Body of pancreas (tissue), 4 donors: ENCODE measurements around the gene CYP19A1. TPM values are rescaled to one million over a fixed set of nuclear protein-coding genes. Genes with fewer than 3 reads are reported as not detected.

ENCODE experiments used
- ATAC-seq: fragments of 150-250 bp; one replicate; pipeline ENCODE4 v1.9.1; 2016
- DNase-seq, 4 donors: peaks; one replicate each; pipeline ENCODE4 v3.0.0-alpha.2; 2019
- H3K27ac ChIP-seq, 4 donors: fragments of 200-600 bp; sonication (generic); 1 replicate in 3 of 4; 2 replicates in 1 of 4; pipeline versions ENCODE4 v1.5.1 to v1.6.1; 2016 to 2019; ENCODE audit warnings: mild to moderate bottlenecking in 1 of 4, mixed read lengths in 1 of 4, moderate library complexity in 1 of 4
- H3K27me3 ChIP-seq, 2 donors: fragments of 200-600 bp; sonication (generic); one replicate each; pipeline ENCODE4 v1.6.0; 2016; ENCODE audit warnings: mild to moderate bottlenecking in 1 of 2
- H3K36me3 ChIP-seq, 2 donors: fragments of 200-600 bp; sonication (generic); replicated peaks in 1 of 2; 2 replicates each; pipeline ENCODE4 v1.5.1; 2016; ENCODE audit warnings: low read depth in 2 of 2; ENCODE audit not compliant: insufficient read depth in 1 of 2
- H3K4me1 ChIP-seq: fragments of 200-600 bp; sonication (generic); one replicate; pipeline ENCODE4 v1.6.0; 2016
- H3K4me3 ChIP-seq, 2 donors: fragments of 200-600 bp; sonication (generic); 1 replicate in 1 of 2; 2 replicates in 1 of 2; pipeline ENCODE4 v1.5.1; 2016 to 2019
- H3K9me3 ChIP-seq, 3 donors: fragments of 200-600 bp; sonication (generic); 1 replicate in 2 of 3; 2 replicates in 1 of 3; pipeline ENCODE4 v1.5.1; 2016
- CTCF ChIP-seq, 7 experiments: fragments of 450-650 bp in 4 of 7; fragments of 200-600 bp in 3 of 7; sonication (generic) in 3 of 7; IDR thresholded peaks; one replicate each; pipeline ENCODE4 v1.5.1; 2016 to 2019; ENCODE audit warnings: antibody characterized with exemption in 7 of 7
- POLR2A ChIP-seq, 3 donors: fragments of 450-650 bp; IDR thresholded peaks; one replicate each; pipeline ENCODE4 v1.6.1; 2016; ENCODE audit warnings: antibody characterized with exemption in 3 of 3, mild to moderate bottlenecking in 2 of 3
- WGBS, 2 donors: methylation state at CpG; one replicate each; pipeline ENCODE4 v1.1.5; 2017; 5-methylcytosine and 5-hydroxymethylcytosine counted together
- intact Hi-C: fragments of 100-400 bp; cut with DNase I; formaldehyde crosslinking; loops from one replicate; pipeline ENCODE4 v1.15.1; 2023
- total RNA-seq, 2 donors: library from RNA; depleted of rRNA; stranded (reverse); fragments of >200 nt; gene quantifications; one replicate each; pipeline ENCODE4 v1.1.0, GENCODE V29; 2016

The CYP19A1 gene
- total RNA-seq, 2 donors from 2014 or later = 0.26 TPM; not detected in 1

GRCh38 chr15:51377038-51377786 lies 38.8 kb upstream of the CYP19A1 start:
- TF ChIP-seq POLR2A (IDR thresholded peaks at IDR 0.05) (no peak), CTCF (IDR thresholded peaks at IDR 0.05) (no peak)
- 87% methylated on average over 15 of the region's 15 CpGs for WGBS, 2 donors
- no peak overlapping the region for H3K4me3 ChIP-seq
- H3K4me1 ChIP-seq = peaks cover 19% of the 10 kb centered on the region
- no peak for ATAC-seq
- no peak overlapping the region for H3K27ac ChIP-seq
- intact Hi-C loops = no loop called here
- no peak for DNase-seq
- H3K9me3 ChIP-seq = no peaks in the 10 kb centered on the region
- H3K27me3 ChIP-seq = no peaks in the 10 kb centered on the region
- no peaks in the 10 kb centered on the region for H3K36me3 ChIP-seq

- intact Hi-C loops = no loop called here
- Histone ChIP-seq H3K27me3 (no peaks in the 10 kb centered on the region), H3K4me1 (peaks cover 19% of the 10 kb centered on the region), H3K9me3 (no peaks in the 10 kb centered on the region), H3K27ac (no peak overlapping the region), H3K36me3 (no peaks in the 10 kb centered on the region), H3K4me3 (no peak overlapping the region)
- no peak for ATAC-seq
- 76 to 78% methylated on average over 3 of the region's 3 CpGs for WGBS, 2 donors
- DNase-seq = no peak
- TF ChIP-seq POLR2A (IDR thresholded peaks at IDR 0.05) (no peak), CTCF (IDR thresholded peaks at IDR 0.05) (no peak)
Measured at GRCh38 chr15:51375966-51376640, 37.7 kb upstream of the CYP19A1 start.

- intact Hi-C loops = no loop called here
- no peak for TF ChIP-seq CTCF (IDR thresholded peaks at IDR 0.05)
- TF ChIP-seq POLR2A (IDR thresholded peaks at IDR 0.05) = no peak
- ATAC-seq = no peak
Measured at GRCh38 chr15:51374131-51374530, 35.7 kb upstream of the CYP19A1 start.

GRCh38 chr15:51371266-51371665 lies 32.9 kb upstream of the CYP19A1 start:
- TF ChIP-seq POLR2A (IDR thresholded peaks at IDR 0.05) (no peak), CTCF (IDR thresholded peaks at IDR 0.05) (no peak)
- H3K27ac ChIP-seq = no peak overlapping the region
- intact Hi-C loops = no loop called here
- H3K36me3 ChIP-seq = no peaks in the 10 kb centered on the region
- no peak overlapping the region for H3K4me3 ChIP-seq
- DNase-seq (no peak), ATAC-seq (no peak)
- H3K9me3 ChIP-seq = no peaks in the 10 kb centered on the region
- no peaks in the 10 kb centered on the region for H3K4me1 ChIP-seq
- 68 to 80% methylated on average over 1 of the region's 1 CpG for WGBS, 2 donors
- no peaks in the 10 kb centered on the region for H3K27me3 ChIP-seq

More at GRCh38 chr15:51374131-51374530, 35.7 kb upstream of the CYP19A1 start:
- no peak overlapping the region for H3K4me3 ChIP-seq
- no peak overlapping the region for H3K27ac ChIP-seq
- H3K4me1 ChIP-seq = no peaks in the 10 kb centered on the region
- H3K27me3 ChIP-seq = no peaks in the 10 kb centered on the region
- H3K9me3 ChIP-seq = no peaks in the 10 kb centered on the region
- no peaks in the 10 kb centered on the region for H3K36me3 ChIP-seq
- DNase-seq = no peak

GRCh38 chr15:51369451-51369761 lies 31.0 kb upstream of the CYP19A1 start:
- H3K27ac ChIP-seq = no peak overlapping the region
- no peak for DNase-seq
- H3K36me3 ChIP-seq = no peaks in the 10 kb centered on the region
- TF ChIP-seq POLR2A (IDR thresholded peaks at IDR 0.05) (no peak), CTCF (IDR thresholded peaks at IDR 0.05) (no peak)
- ATAC-seq = no peak
- no peaks in the 10 kb centered on the region for H3K9me3 ChIP-seq
- no peak overlapping the region for H3K4me3 ChIP-seq
- intact Hi-C loops = no loop called here
- WGBS, 2 donors = 82 to 86% methylated on average over 1 of the region's 1 CpG
- H3K27me3 ChIP-seq = no peaks in the 10 kb centered on the region
- H3K4me1 ChIP-seq = no peaks in the 10 kb centered on the region
